ENCODE results near the gene ASIC5.

ASIC5 gene, protein sequence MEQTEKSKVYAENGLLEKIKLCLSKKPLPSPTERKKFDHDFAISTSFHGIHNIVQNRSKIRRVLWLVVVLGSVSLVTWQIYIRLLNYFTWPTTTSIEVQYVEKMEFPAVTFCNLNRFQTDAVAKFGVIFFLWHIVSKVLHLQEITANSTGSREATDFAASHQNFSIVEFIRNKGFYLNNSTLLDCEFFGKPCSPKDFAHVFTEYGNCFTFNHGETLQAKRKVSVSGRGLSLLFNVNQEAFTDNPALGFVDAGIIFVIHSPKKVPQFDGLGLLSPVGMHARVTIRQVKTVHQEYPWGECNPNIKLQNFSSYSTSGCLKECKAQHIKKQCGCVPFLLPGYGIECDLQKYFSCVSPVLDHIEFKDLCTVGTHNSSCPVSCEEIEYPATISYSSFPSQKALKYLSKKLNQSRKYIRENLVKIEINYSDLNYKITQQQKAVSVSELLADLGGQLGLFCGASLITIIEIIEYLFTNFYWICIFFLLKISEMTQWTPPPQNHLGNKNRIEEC

DNA sequence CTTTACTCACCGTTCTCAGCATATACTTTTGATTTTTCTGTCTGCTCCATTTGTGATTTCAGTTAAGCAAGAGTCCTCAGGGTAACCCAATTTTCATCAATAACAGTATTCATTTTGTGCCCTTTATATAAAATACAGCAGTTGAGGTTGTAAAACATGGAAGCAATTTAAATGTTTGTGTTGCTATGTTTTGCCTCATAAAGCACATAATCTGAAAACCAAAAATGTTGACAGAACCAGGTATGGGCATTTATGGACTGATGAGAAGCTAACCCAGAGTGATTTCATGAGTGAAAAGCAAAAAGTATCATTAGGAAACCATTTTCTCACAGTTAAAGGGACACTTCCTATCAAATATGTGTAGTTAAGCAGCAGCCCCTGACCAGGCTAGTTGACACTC, at the start of gene ASIC5:
Gene ASIC5, minus strand, starts transcription at position 101 of the 400 bp plus-strand sequence. Its CDS starts 51 bp downstream, at position 50.
- Histone ChIP-seq H3K27ac (ENCODE audit: low read depth in 2 of 2, low read length in 2 of 2) (no peak within 1 kb of the TSS), H3K9me3 (ENCODE audit: control insufficient read depth in 2 of 2, low read length in 2 of 2) (no peaks in the 10 kb centered on the region), H3K4me3 (ENCODE audit: low read length in 2 of 2) (no peak within 1 kb of the TSS), H3K27me3 (ENCODE audit: control insufficient read depth in 2 of 2, insufficient read depth in 2 of 2, low read length in 2 of 2) (no peaks in the 10 kb centered on the region), H3K9ac (ENCODE audit: low read depth in 1 of 2, low read length in 2 of 2) (no peak within 1 kb of the TSS), H3K36me3 (ENCODE audit: control insufficient read depth in 2 of 2, insufficient read depth in 2 of 2, low read length in 2 of 2) (no peaks in the 10 kb centered on the region), H3K4me1 (ENCODE audit: control insufficient read depth in 2 of 2, insufficient read depth in 2 of 2, low read length in 2 of 2) (no peaks in the 10 kb centered on the region)

DNA sequence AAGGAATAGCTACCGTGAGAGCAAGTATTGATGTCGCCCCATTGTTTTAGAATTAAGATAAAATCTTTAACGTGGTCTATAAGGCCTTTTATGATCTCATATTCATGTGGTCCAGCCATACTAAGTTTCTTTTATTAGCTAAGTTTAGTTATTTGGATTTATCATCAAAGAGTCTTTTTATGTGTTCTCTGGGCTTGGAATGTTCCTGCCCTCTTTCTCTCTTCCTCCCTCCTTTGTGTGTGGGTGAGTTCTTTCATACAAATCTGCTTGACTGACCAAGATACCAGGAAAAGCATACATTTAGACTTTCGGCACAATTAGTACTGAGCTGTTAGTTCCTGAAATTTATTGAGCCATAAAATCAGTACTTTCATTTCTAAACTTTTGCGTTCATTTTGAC, 48.7 kb upstream of the ASIC5 start:
- no peaks in the 10 kb centered on the region for H3K9me3 ChIP-seq (ENCODE audit: control insufficient read depth in 2 of 2, low read length in 2 of 2)
- H3K9ac ChIP-seq (ENCODE audit: low read depth in 1 of 2, low read length in 2 of 2) = no peak overlapping the region
- no peaks in the 10 kb centered on the region for H3K27me3 ChIP-seq (ENCODE audit: control insufficient read depth in 2 of 2, insufficient read depth in 2 of 2, low read length in 2 of 2)
- no peak overlapping the region for H3K4me3 ChIP-seq (ENCODE audit: low read length in 2 of 2)
- no peaks in the 10 kb centered on the region for H3K4me1 ChIP-seq (ENCODE audit: control insufficient read depth in 2 of 2, insufficient read depth in 2 of 2, low read length in 2 of 2)
- H3K27ac ChIP-seq (ENCODE audit: low read depth in 2 of 2, low read length in 2 of 2) = no peak overlapping the region
- no peaks in the 10 kb centered on the region for H3K36me3 ChIP-seq (ENCODE audit: control insufficient read depth in 2 of 2, insufficient read depth in 2 of 2, low read length in 2 of 2)

DNA sequence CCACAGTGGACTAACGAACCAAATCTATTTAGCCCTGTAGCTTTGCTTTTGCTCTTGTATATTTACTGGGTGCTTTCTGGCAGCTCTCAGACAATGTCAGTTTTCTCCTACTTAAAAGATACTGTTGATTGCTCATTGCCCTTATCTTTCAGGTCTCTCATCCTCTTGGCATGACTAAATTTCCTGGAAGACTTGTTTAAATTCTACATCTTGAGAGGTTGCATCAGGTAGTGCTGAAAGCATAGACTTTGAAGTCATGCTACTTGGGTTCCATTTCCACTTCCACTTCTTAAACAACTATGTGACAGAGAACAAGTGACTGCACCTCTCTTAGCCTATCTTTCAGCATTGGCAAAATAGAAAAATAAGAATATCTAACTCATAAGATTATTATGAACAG, 45.8 kb upstream of the ASIC5 start:
- no peaks in the 10 kb centered on the region for H3K27me3 ChIP-seq (ENCODE audit: control insufficient read depth in 2 of 2, insufficient read depth in 2 of 2, low read length in 2 of 2)
- H3K4me1 ChIP-seq (ENCODE audit: control insufficient read depth in 2 of 2, insufficient read depth in 2 of 2, low read length in 2 of 2) = no peaks in the 10 kb centered on the region
- H3K36me3 ChIP-seq (ENCODE audit: control insufficient read depth in 2 of 2, insufficient read depth in 2 of 2, low read length in 2 of 2) = no peaks in the 10 kb centered on the region
- H3K4me3 ChIP-seq (ENCODE audit: low read length in 2 of 2) = no peak overlapping the region
- no peak overlapping the region for H3K27ac ChIP-seq (ENCODE audit: low read depth in 2 of 2, low read length in 2 of 2)
- H3K9me3 ChIP-seq (ENCODE audit: control insufficient read depth in 2 of 2, low read length in 2 of 2) = no peaks in the 10 kb centered on the region
- H3K9ac ChIP-seq (ENCODE audit: low read depth in 1 of 2, low read length in 2 of 2) = no peak overlapping the region

DNA sequence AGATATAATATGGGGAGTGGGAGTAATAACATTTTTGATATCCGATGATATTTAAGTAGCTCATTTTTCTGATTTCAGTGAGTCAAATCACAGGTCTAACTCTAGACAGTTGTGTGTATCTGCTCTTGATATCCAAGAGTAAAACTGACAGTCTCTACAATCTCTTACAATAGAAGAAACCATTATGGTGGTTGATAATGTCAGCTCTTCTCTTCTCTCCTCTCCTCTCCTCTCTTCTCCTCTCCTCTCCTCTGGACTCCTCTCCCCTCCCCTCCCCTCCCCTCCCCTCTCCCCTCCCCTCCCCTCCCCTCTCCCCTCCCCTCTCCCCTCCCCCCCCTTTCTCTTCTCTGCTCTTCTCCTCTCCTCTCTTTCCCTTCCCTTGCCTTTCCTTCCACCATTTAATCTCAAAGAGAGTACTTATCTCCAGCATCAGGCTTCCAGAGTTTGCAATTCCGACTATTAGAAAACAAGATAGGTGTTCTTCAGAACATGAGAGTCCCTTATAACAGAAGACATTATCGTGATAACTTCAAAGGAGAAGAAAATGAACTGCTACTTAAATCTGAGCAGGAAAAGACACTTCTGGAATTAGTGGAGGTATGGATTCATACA, 43.6 kb upstream of the ASIC5 start:
- Histone ChIP-seq H3K4me1 (ENCODE audit: control insufficient read depth in 2 of 2, insufficient read depth in 2 of 2, low read length in 2 of 2) (no peaks in the 10 kb centered on the region), H3K9me3 (ENCODE audit: control insufficient read depth in 2 of 2, low read length in 2 of 2) (no peaks in the 10 kb centered on the region), H3K27ac (ENCODE audit: low read depth in 2 of 2, low read length in 2 of 2) (no peak overlapping the region), H3K27me3 (ENCODE audit: control insufficient read depth in 2 of 2, insufficient read depth in 2 of 2, low read length in 2 of 2) (no peaks in the 10 kb centered on the region), H3K36me3 (ENCODE audit: control insufficient read depth in 2 of 2, insufficient read depth in 2 of 2, low read length in 2 of 2) (no peaks in the 10 kb centered on the region), H3K9ac (ENCODE audit: low read depth in 1 of 2, low read length in 2 of 2) (no peak overlapping the region), H3K4me3 (ENCODE audit: low read length in 2 of 2) (no peak overlapping the region)

DNA sequence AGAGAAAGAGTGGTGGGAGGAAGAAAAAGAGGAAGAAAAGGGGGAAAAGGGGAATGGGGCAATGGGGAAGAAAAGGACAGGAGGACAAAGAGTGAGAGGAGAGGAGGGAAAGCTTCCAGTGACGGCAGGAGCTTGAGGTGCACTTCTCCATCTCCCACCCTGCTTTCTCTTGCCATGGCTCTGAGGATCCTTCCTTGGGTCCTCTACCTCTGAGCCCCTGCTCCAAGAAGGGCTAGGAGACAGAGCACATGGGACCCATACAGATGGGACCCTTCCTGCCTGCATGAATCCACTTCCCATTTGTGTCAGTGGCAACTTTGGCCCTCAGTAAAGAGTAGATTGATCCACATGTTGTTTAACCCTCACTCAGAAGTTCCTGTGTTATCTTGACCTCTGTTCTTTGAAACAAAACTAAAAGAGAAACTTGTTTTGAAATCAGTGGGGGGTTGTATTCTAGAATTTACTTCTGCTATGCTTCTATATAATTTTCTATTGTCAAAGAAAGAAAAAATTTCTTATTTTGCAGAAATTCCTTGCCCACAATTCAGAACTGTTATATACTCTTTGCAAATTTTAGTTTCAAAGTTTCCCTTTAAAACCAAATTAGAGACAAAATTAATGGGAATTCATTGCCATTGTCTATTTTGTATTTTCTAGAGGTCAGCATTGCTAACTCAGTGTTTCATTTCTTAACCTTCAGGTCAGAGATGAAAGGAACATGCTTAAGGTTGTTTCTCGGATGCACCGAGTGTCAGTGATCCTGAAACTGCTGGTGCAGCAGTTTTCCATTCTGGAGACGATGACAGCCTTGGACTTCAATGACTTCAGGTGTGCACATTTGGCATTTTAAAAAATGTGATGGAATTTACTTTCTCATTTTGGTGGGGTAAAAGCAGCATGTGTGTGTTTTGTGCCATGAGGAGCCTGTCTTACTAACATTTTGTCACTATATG, 42.4 kb upstream of the ASIC5 start:
- H3K27me3 ChIP-seq (ENCODE audit: control insufficient read depth in 2 of 2, insufficient read depth in 2 of 2, low read length in 2 of 2) = no peaks in the 10 kb centered on the region
- no peak overlapping the region for H3K27ac ChIP-seq (ENCODE audit: low read depth in 2 of 2, low read length in 2 of 2)
- H3K9ac ChIP-seq (ENCODE audit: low read depth in 1 of 2, low read length in 2 of 2) = no peak overlapping the region
- H3K36me3 ChIP-seq (ENCODE audit: control insufficient read depth in 2 of 2, insufficient read depth in 2 of 2, low read length in 2 of 2) = no peaks in the 10 kb centered on the region
- no peaks in the 10 kb centered on the region for H3K4me1 ChIP-seq (ENCODE audit: control insufficient read depth in 2 of 2, insufficient read depth in 2 of 2, low read length in 2 of 2)
- H3K9me3 ChIP-seq (ENCODE audit: control insufficient read depth in 2 of 2, low read length in 2 of 2) = no peaks in the 10 kb centered on the region
- no peak overlapping the region for H3K4me3 ChIP-seq (ENCODE audit: low read length in 2 of 2)

DNA sequence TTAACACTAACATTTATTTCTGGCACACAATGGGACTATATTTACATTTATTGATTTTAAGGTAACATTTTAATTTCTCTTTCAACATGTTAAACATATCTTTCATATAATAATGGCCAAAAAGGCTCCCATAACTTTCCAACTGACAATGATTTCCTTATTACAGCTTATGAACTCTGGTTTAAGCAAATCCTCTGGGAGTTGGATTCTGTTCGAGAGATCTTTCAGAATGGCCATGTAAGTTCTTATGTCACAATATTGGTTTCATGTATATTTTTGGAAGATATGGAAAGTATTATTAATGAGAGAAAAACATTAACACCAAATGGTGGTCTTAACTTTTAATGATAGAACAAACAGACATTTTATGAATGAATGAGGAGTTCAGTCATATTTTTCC, 41.5 kb upstream of the ASIC5 start:
- Histone ChIP-seq H3K4me1 (ENCODE audit: control insufficient read depth in 2 of 2, insufficient read depth in 2 of 2, low read length in 2 of 2) (no peaks in the 10 kb centered on the region), H3K9me3 (ENCODE audit: control insufficient read depth in 2 of 2, low read length in 2 of 2) (no peaks in the 10 kb centered on the region), H3K9ac (ENCODE audit: low read depth in 1 of 2, low read length in 2 of 2) (no peak overlapping the region), H3K36me3 (ENCODE audit: control insufficient read depth in 2 of 2, insufficient read depth in 2 of 2, low read length in 2 of 2) (no peaks in the 10 kb centered on the region), H3K4me3 (ENCODE audit: low read length in 2 of 2) (no peak overlapping the region), H3K27me3 (ENCODE audit: control insufficient read depth in 2 of 2, insufficient read depth in 2 of 2, low read length in 2 of 2) (no peaks in the 10 kb centered on the region), H3K27ac (ENCODE audit: low read depth in 2 of 2, low read length in 2 of 2) (no peak overlapping the region)

DNA sequence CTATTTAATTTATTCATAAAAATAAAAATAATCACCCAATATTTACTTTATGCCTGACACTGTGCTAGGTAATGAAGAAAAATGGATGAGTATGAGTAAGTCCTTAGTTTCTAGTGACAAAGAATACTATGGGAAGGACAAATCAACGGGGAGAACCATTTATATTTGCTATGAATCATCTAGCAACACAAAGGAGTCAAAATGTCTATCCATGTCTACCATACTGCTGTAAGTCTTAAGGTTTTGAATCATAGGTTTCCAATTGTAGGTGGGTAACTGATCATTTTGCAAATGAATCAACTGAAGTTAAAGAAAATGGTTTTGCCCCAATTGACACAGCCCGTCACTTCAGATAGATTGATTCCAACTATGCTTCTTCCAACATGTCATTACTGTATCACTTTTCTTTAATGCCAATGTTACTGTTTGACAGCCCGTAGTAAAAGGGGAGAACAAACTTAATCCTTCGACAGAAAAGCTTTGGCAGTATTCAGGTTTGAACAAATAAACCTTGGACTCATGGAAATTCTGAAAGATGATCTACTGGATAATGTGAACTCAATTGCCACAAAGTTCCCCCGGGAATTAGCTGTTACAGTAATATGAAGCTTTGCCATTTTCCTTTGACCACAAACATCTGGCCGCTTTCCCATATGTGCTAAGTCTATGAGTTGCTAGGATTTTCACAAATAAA, 40.6 kb upstream of the ASIC5 start:
- H3K9me3 ChIP-seq (ENCODE audit: control insufficient read depth in 2 of 2, low read length in 2 of 2) = no peaks in the 10 kb centered on the region
- no peak overlapping the region for H3K4me3 ChIP-seq (ENCODE audit: low read length in 2 of 2)
- H3K27me3 ChIP-seq (ENCODE audit: control insufficient read depth in 2 of 2, insufficient read depth in 2 of 2, low read length in 2 of 2) = no peaks in the 10 kb centered on the region
- no peaks in the 10 kb centered on the region for H3K4me1 ChIP-seq (ENCODE audit: control insufficient read depth in 2 of 2, insufficient read depth in 2 of 2, low read length in 2 of 2)
- no peaks in the 10 kb centered on the region for H3K36me3 ChIP-seq (ENCODE audit: control insufficient read depth in 2 of 2, insufficient read depth in 2 of 2, low read length in 2 of 2)
- H3K27ac ChIP-seq (ENCODE audit: low read depth in 2 of 2, low read length in 2 of 2) = no peak overlapping the region
- H3K9ac ChIP-seq (ENCODE audit: low read depth in 1 of 2, low read length in 2 of 2) = no peak overlapping the region

DNA sequence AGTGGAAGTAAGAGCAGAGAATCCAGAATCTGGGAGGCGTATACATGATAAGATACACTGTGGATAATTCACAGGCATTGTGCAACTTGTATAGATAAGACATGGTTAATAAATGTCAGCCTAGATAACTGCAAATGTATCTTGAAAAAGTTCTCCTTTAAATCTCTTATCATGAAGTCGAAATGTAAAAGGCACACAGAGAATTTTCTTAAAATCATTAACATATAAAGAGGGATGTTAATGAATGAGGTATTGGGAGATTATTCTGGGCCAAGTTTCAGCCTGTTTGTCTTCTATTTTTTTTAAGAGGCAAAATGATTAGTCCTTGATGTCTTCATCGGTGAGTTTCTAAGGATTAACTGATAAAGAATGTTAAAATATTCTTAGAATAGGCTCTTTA, 38.3 kb upstream of the ASIC5 start:
- Histone ChIP-seq H3K27ac (ENCODE audit: low read depth in 2 of 2, low read length in 2 of 2) (no peak overlapping the region), H3K4me1 (ENCODE audit: control insufficient read depth in 2 of 2, insufficient read depth in 2 of 2, low read length in 2 of 2) (no peaks in the 10 kb centered on the region), H3K9me3 (ENCODE audit: control insufficient read depth in 2 of 2, low read length in 2 of 2) (no peaks in the 10 kb centered on the region), H3K4me3 (ENCODE audit: low read length in 2 of 2) (no peak overlapping the region), H3K36me3 (ENCODE audit: control insufficient read depth in 2 of 2, insufficient read depth in 2 of 2, low read length in 2 of 2) (no peaks in the 10 kb centered on the region), H3K27me3 (ENCODE audit: control insufficient read depth in 2 of 2, insufficient read depth in 2 of 2, low read length in 2 of 2) (no peaks in the 10 kb centered on the region), H3K9ac (ENCODE audit: low read depth in 1 of 2, low read length in 2 of 2) (no peak overlapping the region)

DNA sequence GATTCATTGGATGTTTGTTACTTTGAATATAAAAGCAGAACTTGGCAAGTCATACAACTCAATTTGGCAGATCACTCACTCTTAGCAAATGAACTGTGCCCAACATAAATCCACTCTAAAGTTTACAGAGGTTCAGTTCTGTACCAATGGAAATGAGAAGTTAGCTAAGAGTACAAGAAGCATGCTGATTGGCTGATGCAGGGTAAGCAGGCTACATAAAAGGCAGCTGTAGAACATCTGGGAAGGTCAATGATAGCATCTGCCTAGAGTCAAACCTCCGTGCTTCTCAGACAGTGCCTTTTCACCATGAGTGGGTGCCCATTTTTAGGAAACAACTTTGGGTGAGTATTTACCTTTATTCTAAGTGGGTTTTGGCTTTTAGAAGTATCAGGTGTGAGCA, 37.4 kb upstream of the ASIC5 start, which contains the start of gene TDO2:
Gene TDO2, plus strand, starts transcription at position 244 of the 400 bp plus-strand sequence. Its CDS starts 63 bp downstream, at position 307.
- Histone ChIP-seq H3K9ac (ENCODE audit: low read depth in 1 of 2, low read length in 2 of 2) (no peak within 1 kb of the TSS), H3K4me3 (ENCODE audit: low read length in 2 of 2) (no peak within 1 kb of the TSS), H3K27ac (ENCODE audit: low read depth in 2 of 2, low read length in 2 of 2) (no peak within 1 kb of the TSS), H3K36me3 (ENCODE audit: control insufficient read depth in 2 of 2, insufficient read depth in 2 of 2, low read length in 2 of 2) (no peaks in the 10 kb centered on the region), H3K9me3 (ENCODE audit: control insufficient read depth in 2 of 2, low read length in 2 of 2) (no peaks in the 10 kb centered on the region), H3K27me3 (ENCODE audit: control insufficient read depth in 2 of 2, insufficient read depth in 2 of 2, low read length in 2 of 2) (no peaks in the 10 kb centered on the region), H3K4me1 (ENCODE audit: control insufficient read depth in 2 of 2, insufficient read depth in 2 of 2, low read length in 2 of 2) (no peaks in the 10 kb centered on the region)
